Measurements from ENCODE around the gene DLEC1.

DNA sequence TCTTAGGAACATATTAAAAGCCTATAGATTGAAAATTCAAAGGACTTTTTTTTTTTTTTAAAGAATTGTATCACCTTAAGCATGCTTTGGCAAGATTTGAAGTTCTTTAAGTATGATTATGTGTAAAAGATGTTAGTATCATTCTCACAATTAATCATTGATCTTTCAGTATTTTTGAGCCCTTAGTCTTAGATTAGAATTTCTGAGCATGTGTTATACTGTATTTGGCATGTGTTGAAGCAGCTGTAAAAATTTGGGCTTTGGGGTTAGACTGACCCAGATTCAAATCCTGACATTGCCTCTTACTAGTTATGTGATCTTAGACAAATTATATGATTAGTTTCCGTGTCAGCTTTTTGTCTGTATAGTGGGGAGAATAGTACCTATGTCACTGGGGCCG, 132.6 kb downstream of the DLEC1 start:
- TF ChIP-seq, protein P1, sequence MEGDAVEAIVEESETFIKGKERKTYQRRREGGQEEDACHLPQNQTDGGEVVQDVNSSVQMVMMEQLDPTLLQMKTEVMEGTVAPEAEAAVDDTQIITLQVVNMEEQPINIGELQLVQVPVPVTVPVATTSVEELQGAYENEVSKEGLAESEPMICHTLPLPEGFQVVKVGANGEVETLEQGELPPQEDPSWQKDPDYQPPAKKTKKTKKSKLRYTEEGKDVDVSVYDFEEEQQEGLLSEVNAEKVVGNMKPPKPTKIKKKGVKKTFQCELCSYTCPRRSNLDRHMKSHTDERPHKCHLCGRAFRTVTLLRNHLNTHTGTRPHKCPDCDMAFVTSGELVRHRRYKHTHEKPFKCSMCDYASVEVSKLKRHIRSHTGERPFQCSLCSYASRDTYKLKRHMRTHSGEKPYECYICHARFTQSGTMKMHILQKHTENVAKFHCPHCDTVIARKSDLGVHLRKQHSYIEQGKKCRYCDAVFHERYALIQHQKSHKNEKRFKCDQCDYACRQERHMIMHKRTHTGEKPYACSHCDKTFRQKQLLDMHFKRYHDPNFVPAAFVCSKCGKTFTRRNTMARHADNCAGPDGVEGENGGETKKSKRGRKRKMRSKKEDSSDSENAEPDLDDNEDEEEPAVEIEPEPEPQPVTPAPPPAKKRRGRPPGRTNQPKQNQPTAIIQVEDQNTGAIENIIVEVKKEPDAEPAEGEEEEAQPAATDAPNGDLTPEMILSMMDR (IDR thresholded peaks at IDR 0.05; ENCODE audit: borderline replicate concordance, extremely low read depth, low read length, poor library complexity, severe bottlenecking), result no peak
- no peak for TF ChIP-seq EZH2 (IDR thresholded peaks at IDR 0.05; ENCODE audit: borderline replicate concordance, low read depth, low read length, severe bottlenecking)
